PC-3 (cell line): ENCODE data around the gene CFAP410. TPM values are rescaled to one million over a fixed set of nuclear protein-coding genes. Genes with fewer than 3 reads are reported as not detected.

Source experiments
- ATAC-seq: fragments of 200-7000 bp; cut with Tn5 transposase; 2 replicates; pipeline ENCODE4 v1.9.1; 2020; ENCODE audit warnings: mild to moderate bottlenecking, moderate library complexity
- BruUV-seq: library from RNA; stranded (reverse); fragments of 400-500 nt; replicated peaks from 2 replicates; lab custom pipeline; 2021; lab: Mats Ljungman, UMichigan
- CTCF ChIA-PET: fragments of 300-600 bp; sonication (Branson Sonifier 250); formaldehyde crosslinking; loops from one replicate; lab custom pipeline; 2022; ENCODE audit warnings: antibody characterized with exemption; lab: Charles Lee
- POLR2A ChIA-PET: fragments of 300-600 bp; sonication (Branson Sonifier 250); formaldehyde crosslinking; loops from one replicate; lab custom pipeline; 2022; ENCODE audit warnings: antibody characterized with exemption; ENCODE audit not compliant: unreplicated experiment; lab: Charles Lee
- DNase-seq: peaks from one replicate; pipeline ENCODE4 v3.0.0-alpha.2; 2015
- H2AFZ ChIP-seq: fragments of 300-600 bp; sonication (generic); 2 replicates; pipeline ENCODE4 v1.6.0; 2016; ENCODE audit warnings: antibody characterized with exemption, low read length
- H3F3A ChIP-seq: fragments of 300-600 bp; sonication (generic); one replicate; pipeline ENCODE4 v1.6.0; 2017; ENCODE audit warnings: antibody characterized with exemption, low read length, control low read depth, mild to moderate bottlenecking; ENCODE audit not compliant: unreplicated experiment
- H3K27ac ChIP-seq: fragments of 300-600 bp; sonication (generic); 2 replicates; pipeline ENCODE4 v1.5.1; 2016; ENCODE audit warnings: mild to moderate bottlenecking, low read length
- H3K27me3 ChIP-seq: fragments of 300-600 bp; sonication (generic); 2 replicates; pipeline ENCODE4 v1.6.1; 2016; ENCODE audit warnings: low read length, mixed read lengths
- H3K36me3 ChIP-seq: fragments of 300-600 bp; sonication (generic); 2 replicates; pipeline ENCODE4 v1.6.1; 2016; ENCODE audit warnings: low read depth, mixed run types, low read length, mixed read lengths
- H3K4me1 ChIP-seq: fragments of 300-600 bp; sonication (generic); 2 replicates; pipeline ENCODE4 v1.5.1; 2016; ENCODE audit warnings: low read length; ENCODE audit not compliant: insufficient read depth
- H3K4me2 ChIP-seq: fragments of 300-600 bp; sonication (generic); 2 replicates; pipeline ENCODE4 v1.6.0; 2016; ENCODE audit warnings: low read length
- H3K4me3 ChIP-seq: fragments of 300-600 bp; sonication (generic); 2 replicates; pipeline ENCODE4 v1.5.1; 2016; ENCODE audit warnings: mild to moderate bottlenecking, low read length, mixed read lengths
- H3K79me2 ChIP-seq: fragments of 300-600 bp; sonication (generic); 2 replicates; pipeline ENCODE4 v1.6.1; 2017; ENCODE audit warnings: low read length, mixed read lengths
- H3K9ac ChIP-seq: fragments of 300-600 bp; sonication (generic); 2 replicates; pipeline ENCODE4 v1.6.0; 2016; ENCODE audit warnings: mild to moderate bottlenecking, low read length
- H3K9me2 ChIP-seq: fragments of 300-600 bp; sonication (generic); replicated peaks from 2 replicates; pipeline ENCODE4 v1.6.1; 2016; ENCODE audit warnings: mixed run types, low read length, mixed read lengths
- H3K9me3 ChIP-seq: fragments of 300-600 bp; sonication (generic); 2 replicates; pipeline ENCODE4 v1.6.1; 2016; ENCODE audit warnings: low read length, mixed read lengths
- H4K20me1 ChIP-seq: fragments of 300-600 bp; sonication (generic); 2 replicates; pipeline ENCODE4 v1.6.1; 2016; ENCODE audit warnings: low read length, mixed read lengths
- CTCF ChIP-seq: fragments of 300-600 bp; sonication (generic); conservative IDR thresholded peaks from 2 replicates; pipeline ENCODE4 v1.5.1; 2017; ENCODE audit warnings: antibody characterized with exemption, low read depth, mild to moderate bottlenecking, low read length
- EZH2 ChIP-seq: fragments of 300-600 bp; sonication (generic); IDR thresholded peaks from one replicate; pipeline ENCODE4 v1.6.1; 2017; ENCODE audit warnings: antibody characterized with exemption, mild to moderate bottlenecking, low read length; ENCODE audit not compliant: unreplicated experiment
- EZH2phosphoT487 ChIP-seq: fragments of 300-600 bp; sonication (generic); IDR thresholded peaks from 2 replicates; pipeline ENCODE4 v1.6.1; 2018; ENCODE audit warnings: mild to moderate bottlenecking, antibody characterized with exemption, low read length, borderline replicate concordance
- intact Hi-C: fragments of 100-400 bp; cut with micrococcal nuclease; formaldehyde crosslinking; loops from 2 replicates; pipeline ENCODE4 v1.9.0; 2023
- total RNA-seq: library from RNA; depleted of rRNA; stranded (reverse); fragments of >200 nt; gene quantifications from 2 replicates; pipeline ENCODE4 v1.2.3, GENCODE V29; 2014

Gene CFAP410
- total RNA-seq, 1 experiment from 2014 or later = 18.4 TPM

DNA sequence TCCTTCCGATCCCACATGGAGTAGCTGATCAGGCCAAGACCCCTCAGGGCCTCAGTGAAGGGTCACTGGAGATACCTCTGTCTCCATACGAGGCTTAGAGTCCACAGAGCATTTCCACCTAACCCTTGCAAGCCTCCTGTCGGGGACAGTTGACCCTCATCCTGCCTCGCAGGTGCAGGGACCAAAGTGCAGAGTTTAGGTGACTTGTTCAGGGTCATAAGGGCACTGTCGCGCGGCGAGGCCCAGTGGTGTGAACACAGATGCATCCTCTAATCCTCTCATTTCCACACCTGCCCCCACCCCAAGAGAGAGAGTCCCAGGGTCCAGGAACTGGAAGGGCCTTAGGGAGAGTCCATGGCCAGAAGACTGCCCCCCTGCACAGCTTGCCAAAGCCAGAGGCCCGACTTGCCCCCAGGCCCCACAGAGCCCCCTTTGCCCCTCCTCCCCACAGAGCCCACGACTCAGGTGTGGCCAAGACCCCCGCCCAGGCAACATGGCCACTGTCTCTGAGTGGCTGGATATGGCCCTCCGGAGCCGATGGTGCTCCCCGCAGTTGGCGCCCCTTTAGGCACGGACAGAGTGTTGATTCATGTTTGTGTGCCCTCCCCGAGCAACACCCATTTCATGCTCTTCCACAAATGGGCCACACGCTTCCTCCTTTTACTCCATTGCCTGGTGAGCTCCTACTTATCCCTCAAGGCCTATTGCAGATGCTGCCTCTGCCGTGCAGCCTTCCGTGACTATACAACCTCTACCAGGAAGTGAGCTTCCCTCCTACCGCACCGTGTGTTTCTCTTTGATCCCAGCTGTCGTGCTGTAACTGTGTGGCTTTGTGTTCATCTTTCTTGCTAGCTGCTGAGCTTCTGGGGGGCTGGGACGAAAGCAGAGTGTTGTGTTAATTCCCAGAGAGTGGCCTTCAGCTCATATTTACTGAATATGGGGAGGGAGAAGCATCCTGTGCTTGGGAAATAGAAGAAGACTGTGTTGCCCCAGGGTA, 15.9 kb upstream of the CFAP410 start:
- Histone ChIP-seq H3K4me2 (no peak overlapping the region), H3K27ac (no peak overlapping the region), H3K4me3 (no peak overlapping the region), H2AFZ (no peak overlapping the region), H3K9ac (no peak overlapping the region), H3K36me3 (no peaks in the 10 kb centered on the region), H3K4me1 (no peaks in the 10 kb centered on the region), H3K9me3 (no peaks in the 10 kb centered on the region), H4K20me1 (no peaks in the 10 kb centered on the region), H3F3A (no peaks in the 10 kb centered on the region), H3K9me2 (no peaks in the 10 kb centered on the region), H3K79me2 (no peaks in the 10 kb centered on the region), H3K27me3 (peaks cover 25% of the 10 kb centered on the region)
- intact Hi-C loops = no loop called here
- no peak for DNase-seq
- no peak for ATAC-seq
- ChIA-PET POLR2A (no interaction called here), CTCF (no interaction called here)
- no peak for TF ChIP-seq CTCF
- no peak for TF ChIP-seq EZH2phosphoT487
- no TSS peak for BruUV-seq

DNA sequence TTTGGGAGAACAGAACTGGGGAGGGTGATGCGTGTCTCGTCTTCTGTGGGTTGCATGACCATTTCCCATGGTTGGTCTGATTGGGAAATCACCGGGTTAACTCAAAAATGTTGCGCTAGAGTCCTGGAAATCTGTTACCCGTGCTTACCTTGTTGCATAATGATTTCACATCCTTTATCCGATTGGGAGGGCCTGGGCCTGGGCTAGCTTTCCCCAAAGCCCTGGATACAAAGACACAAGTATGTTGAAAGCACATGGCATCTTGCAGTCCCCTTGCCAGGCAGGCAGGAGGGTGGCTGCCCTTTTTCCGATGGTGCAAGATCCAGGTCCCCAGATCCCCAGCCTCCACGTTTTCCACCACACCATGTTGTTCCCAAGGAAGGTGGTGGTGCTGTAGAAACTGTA, 14.8 kb upstream of the CFAP410 start:
- ChIA-PET CTCF (no interaction called here), POLR2A (no interaction called here)
- no peak overlapping the region for H2AFZ ChIP-seq
- no peak overlapping the region for H3K4me3 ChIP-seq
- no TSS peak for BruUV-seq
- TF ChIP-seq CTCF (no peak), EZH2phosphoT487 (no peak), EZH2 (no peak)
- no peaks in the 10 kb centered on the region for H3K9me3 ChIP-seq
- no peak overlapping the region for H3K27ac ChIP-seq
- no peak overlapping the region for H3K4me2 ChIP-seq
- intact Hi-C loops = no loop called here
- ATAC-seq (no peak), DNase-seq (no peak)
- no peaks in the 10 kb centered on the region for H3F3A ChIP-seq
- no peaks in the 10 kb centered on the region for H3K9me2 ChIP-seq
- H3K27me3 ChIP-seq = peaks cover 33% of the 10 kb centered on the region
- no peaks in the 10 kb centered on the region for H4K20me1 ChIP-seq
- H3K36me3 ChIP-seq = no peaks in the 10 kb centered on the region
- H3K9ac ChIP-seq = no peak overlapping the region
- H3K4me1 ChIP-seq = no peaks in the 10 kb centered on the region
- H3K79me2 ChIP-seq = no peaks in the 10 kb centered on the region
